ENCODE results near the gene BTBD9.
"Not testable (repeated sequence)": the region's sequence is repeated elsewhere in the genome, so short reads cannot be mapped to it uniquely, and the experiment has no call there.

Gene BTBD9

GRCh38 chr6:38389875-38390274 lies 249.9 kb downstream of the BTBD9 start:
- DNase-seq (ENCODE audit: low read depth in 2 of 2), result no peak

- no peak for DNase-seq (ENCODE audit: low read depth in 2 of 2)
Measured at GRCh38 chr6:38387971-38388370, 251.8 kb downstream of the BTBD9 start.

GRCh38 chr6:38387461-38387860 lies 252.3 kb downstream of the BTBD9 start:
- no peak for DNase-seq (ENCODE audit: low read depth in 2 of 2)

- no peak for DNase-seq (ENCODE audit: low read depth in 2 of 2)
Measured at GRCh38 chr6:38378801-38379200, 260.9 kb downstream of the BTBD9 start.

- no peak for DNase-seq (ENCODE audit: low read depth in 2 of 2)
Measured at GRCh38 chr6:38375937-38376336, 263.8 kb downstream of the BTBD9 start.

GRCh38 chr6:38375341-38375740 lies 264.4 kb downstream of the BTBD9 start:
- DNase-seq (ENCODE audit: low read depth in 2 of 2), result no peak

GRCh38 chr6:38371881-38372280 lies 267.8 kb downstream of the BTBD9 start:
- DNase-seq (ENCODE audit: low read depth in 2 of 2), result no peak

- no peak for DNase-seq (ENCODE audit: low read depth in 2 of 2)
Measured at GRCh38 chr6:38370653-38371601, 268.8 kb downstream of the BTBD9 start.

GRCh38 chr6:38367231-38367630 lies 272.5 kb downstream of the BTBD9 start:
- no peak for DNase-seq (ENCODE audit: low read depth in 2 of 2)

GRCh38 chr6:38366234-38366633 lies 273.5 kb downstream of the BTBD9 start:
- no peak for DNase-seq (ENCODE audit: low read depth in 2 of 2)

GRCh38 chr6:38364775-38365174 lies 275.0 kb downstream of the BTBD9 start:
- DNase-seq (ENCODE audit: low read depth in 2 of 2), result no peak

- DNase-seq (ENCODE audit: low read depth in 2 of 2), result no peak
Measured at GRCh38 chr6:38364127-38364526, 275.6 kb downstream of the BTBD9 start.

- DNase-seq (ENCODE audit: low read depth in 2 of 2), result no peak
Measured at GRCh38 chr6:38355519-38355918, 284.2 kb downstream of the BTBD9 start.

GRCh38 chr6:38354905-38355304 lies 284.8 kb downstream of the BTBD9 start:
- DNase-seq (ENCODE audit: low read depth in 2 of 2), result no peak

- DNase-seq (ENCODE audit: low read depth in 2 of 2), result no peak
Measured at GRCh38 chr6:38354037-38354381, 285.7 kb downstream of the BTBD9 start.

GRCh38 chr6:38353310-38354036 lies 286.3 kb downstream of the BTBD9 start:
- no peak for DNase-seq (ENCODE audit: low read depth in 2 of 2)

GRCh38 chr6:38352636-38353035 lies 287.1 kb downstream of the BTBD9 start:
- DNase-seq (ENCODE audit: low read depth in 2 of 2), result no peak

GRCh38 chr6:38350942-38351341 lies 288.8 kb downstream of the BTBD9 start:
- DNase-seq (ENCODE audit: low read depth in 2 of 2), result no peak

GRCh38 chr6:38350220-38350619 lies 289.5 kb downstream of the BTBD9 start:
- DNase-seq (ENCODE audit: low read depth in 2 of 2), result no peak

- no peak for DNase-seq (ENCODE audit: low read depth in 2 of 2)
Measured at GRCh38 chr6:38349795-38350194, 289.9 kb downstream of the BTBD9 start.

- DNase-seq (ENCODE audit: low read depth in 2 of 2), result no peak
Measured at GRCh38 chr6:38349221-38349620, 290.5 kb downstream of the BTBD9 start.

GRCh38 chr6:38348371-38348770 lies 291.4 kb downstream of the BTBD9 start:
- no peak for DNase-seq (ENCODE audit: low read depth in 2 of 2)

GRCh38 chr6:38347829-38348228 lies 291.9 kb downstream of the BTBD9 start:
- not testable (repeated sequence) for DNase-seq (ENCODE audit: low read depth in 2 of 2)
